Parathyroid adenoma (tissue), 2 donors: ENCODE results near the gene FOXN3.

Experiments used
- H2AFZ ChIP-seq: fragments of 300-600 bp; sonication (generic); one replicate; pipeline ENCODE4 v1.7.0; 2017; ENCODE audit warnings: antibody characterized with exemption, mild to moderate bottlenecking
- H3K27ac ChIP-seq: fragments of 300-600 bp; sonication (generic); one replicate; pipeline ENCODE4 v1.7.0; 2017
- H3K27me3 ChIP-seq: fragments of 300-600 bp; sonication (generic); one replicate; pipeline ENCODE4 v1.7.0; 2017; ENCODE audit warnings: low read length; ENCODE audit not compliant: control insufficient read depth, insufficient read depth
- H3K36me3 ChIP-seq: fragments of 300-600 bp; sonication (generic); one replicate; pipeline ENCODE4 v1.7.0; 2017; ENCODE audit warnings: low read length; ENCODE audit not compliant: control insufficient read depth, insufficient read depth
- H3K4me1 ChIP-seq: fragments of 300-600 bp; sonication (generic); one replicate; pipeline ENCODE4 v1.7.0; 2017; ENCODE audit warnings: control low read depth
- H3K4me2 ChIP-seq: fragments of 300-600 bp; sonication (generic); one replicate; pipeline ENCODE4 v1.7.0; 2017; ENCODE audit warnings: low read length
- H3K4me3 ChIP-seq: fragments of 300-600 bp; sonication (generic); one replicate; pipeline ENCODE4 v1.7.0; 2017; ENCODE audit warnings: low read depth, low read length
- H3K79me2 ChIP-seq: fragments of 300-600 bp; sonication (generic); one replicate; pipeline ENCODE4 v1.7.0; 2017; ENCODE audit warnings: control low read depth
- H3K9ac ChIP-seq: fragments of 300-600 bp; sonication (generic); one replicate; pipeline ENCODE4 v1.7.0; 2017; ENCODE audit warnings: mild to moderate bottlenecking
- H3K9me3 ChIP-seq: fragments of 300-600 bp; sonication (generic); one replicate; pipeline ENCODE4 v1.7.0; 2017; ENCODE audit warnings: low read length; ENCODE audit not compliant: control insufficient read depth
- TF ChIP-seq, protein P1 (sequence below): fragments of 300-600 bp; sonication (generic); IDR thresholded peaks from one replicate; pipeline ENCODE4 v1.7.0; 2017; ENCODE audit warnings: antibody characterized with exemption, mild to moderate bottlenecking
- donor health status: primary hyperparathyroidism.

Gene FOXN3

GRCh38 chr14:89136587-89136986, 280.4 kb downstream of the FOXN3 start:
- Histone ChIP-seq H3K9ac (no peak overlapping the region), H2AFZ (no peak overlapping the region), H3K4me2 (no peak overlapping the region), H3K4me1 (no peaks in the 10 kb centered on the region), H3K27me3 (no peaks in the 10 kb centered on the region), H3K79me2 (no peaks in the 10 kb centered on the region), H3K36me3 (no peaks in the 10 kb centered on the region), H3K9me3 (peaks cover 3% of the 10 kb centered on the region), H3K27ac (no peak overlapping the region), H3K4me3 (no peak overlapping the region)
- TF ChIP-seq, protein P1, sequence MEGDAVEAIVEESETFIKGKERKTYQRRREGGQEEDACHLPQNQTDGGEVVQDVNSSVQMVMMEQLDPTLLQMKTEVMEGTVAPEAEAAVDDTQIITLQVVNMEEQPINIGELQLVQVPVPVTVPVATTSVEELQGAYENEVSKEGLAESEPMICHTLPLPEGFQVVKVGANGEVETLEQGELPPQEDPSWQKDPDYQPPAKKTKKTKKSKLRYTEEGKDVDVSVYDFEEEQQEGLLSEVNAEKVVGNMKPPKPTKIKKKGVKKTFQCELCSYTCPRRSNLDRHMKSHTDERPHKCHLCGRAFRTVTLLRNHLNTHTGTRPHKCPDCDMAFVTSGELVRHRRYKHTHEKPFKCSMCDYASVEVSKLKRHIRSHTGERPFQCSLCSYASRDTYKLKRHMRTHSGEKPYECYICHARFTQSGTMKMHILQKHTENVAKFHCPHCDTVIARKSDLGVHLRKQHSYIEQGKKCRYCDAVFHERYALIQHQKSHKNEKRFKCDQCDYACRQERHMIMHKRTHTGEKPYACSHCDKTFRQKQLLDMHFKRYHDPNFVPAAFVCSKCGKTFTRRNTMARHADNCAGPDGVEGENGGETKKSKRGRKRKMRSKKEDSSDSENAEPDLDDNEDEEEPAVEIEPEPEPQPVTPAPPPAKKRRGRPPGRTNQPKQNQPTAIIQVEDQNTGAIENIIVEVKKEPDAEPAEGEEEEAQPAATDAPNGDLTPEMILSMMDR: no peak

GRCh38 chr14:89134640-89135039, 282.4 kb downstream of the FOXN3 start:
- no peaks in the 10 kb centered on the region for H3K79me2 ChIP-seq
- H3K4me2 ChIP-seq: no peak overlapping the region
- H3K27ac ChIP-seq: no peak overlapping the region
- no peaks in the 10 kb centered on the region for H3K27me3 ChIP-seq
- H3K4me1 ChIP-seq: no peaks in the 10 kb centered on the region
- H3K9ac ChIP-seq: no peak overlapping the region
- H2AFZ ChIP-seq: no peak overlapping the region
- H3K36me3 ChIP-seq: no peaks in the 10 kb centered on the region
- H3K4me3 ChIP-seq: no peak overlapping the region
- TF ChIP-seq, protein P1: no peak
- H3K9me3 ChIP-seq: peaks cover 3% of the 10 kb centered on the region

GRCh38 chr14:89131004-89131750, 285.9 kb downstream of the FOXN3 start:
- no peaks in the 10 kb centered on the region for H3K4me1 ChIP-seq
- TF ChIP-seq, protein P1: no peak
- H3K9ac ChIP-seq: no peak overlapping the region

GRCh38 chr14:89129570-89129969, 287.5 kb downstream of the FOXN3 start:
- H3K4me1 ChIP-seq: no peaks in the 10 kb centered on the region
- H2AFZ ChIP-seq: no peak overlapping the region
- H3K36me3 ChIP-seq: no peaks in the 10 kb centered on the region
- H3K27ac ChIP-seq: no peak overlapping the region
- H3K9ac ChIP-seq: no peak overlapping the region
- no peak overlapping the region for H3K4me3 ChIP-seq
- no peaks in the 10 kb centered on the region for H3K27me3 ChIP-seq
- TF ChIP-seq, protein P1: no peak
- H3K9me3 ChIP-seq: no peaks in the 10 kb centered on the region
- no peaks in the 10 kb centered on the region for H3K79me2 ChIP-seq
- H3K4me2 ChIP-seq: no peak overlapping the region

More at GRCh38 chr14:89131004-89131750, 285.9 kb downstream of the FOXN3 start:
- Histone ChIP-seq H3K79me2 (no peaks in the 10 kb centered on the region), H3K27me3 (no peaks in the 10 kb centered on the region), H3K9me3 (peaks cover 2% of the 10 kb centered on the region), H3K36me3 (no peaks in the 10 kb centered on the region), H3K4me3 (no peak overlapping the region), H3K27ac (no peak overlapping the region), H3K4me2 (no peak overlapping the region), H2AFZ (no peak overlapping the region)
